Loucy (cell line): ENCODE data around the gene WDR54.

ENCODE experiments used
- H2AFZ ChIP-seq: fragments of 200-600 bp; sonication (generic); 2 replicates; pipeline ENCODE4 v1.6.0; 2016; ENCODE audit warnings: antibody characterized with exemption, mild to moderate bottlenecking, low read length, moderate library complexity
- H3F3A ChIP-seq: fragments of 200-600 bp; 2 replicates; pipeline ENCODE4 v1.6.0; 2016; ENCODE audit warnings: antibody characterized with exemption, low read depth, mild to moderate bottlenecking
- H3K27me3 ChIP-seq: fragments of 200-600 bp; sonication (generic); 2 replicates; pipeline ENCODE4 v1.6.1; 2014; ENCODE audit warnings: low read length, mild to moderate bottlenecking; ENCODE audit not compliant: insufficient read depth, poor library complexity, severe bottlenecking
- H3K36me3 ChIP-seq: fragments of 200-600 bp; sonication (generic); 2 replicates; pipeline ENCODE4 v1.6.1; 2016; ENCODE audit warnings: low read length; ENCODE audit not compliant: insufficient read depth
- H3K4me1 ChIP-seq: fragments of 200-600 bp; sonication (generic); 2 replicates; pipeline ENCODE4 v1.5.1; 2014; ENCODE audit warnings: low read length, mild to moderate bottlenecking; ENCODE audit not compliant: insufficient read depth, poor library complexity, severe bottlenecking
- H3K4me2 ChIP-seq: fragments of 200-600 bp; sonication (generic); 2 replicates; pipeline ENCODE4 v1.6.0; 2014; ENCODE audit warnings: antibody characterized with exemption, low read length, low read depth, mild to moderate bottlenecking; ENCODE audit not compliant: poor library complexity, severe bottlenecking
- H3K4me3 ChIP-seq: fragments of 200-600 bp; sonication (generic); 2 replicates; pipeline ENCODE4 v1.5.1; 2014; ENCODE audit warnings: low read length, mild to moderate bottlenecking, mixed read lengths; ENCODE audit not compliant: poor library complexity, severe bottlenecking
- H3K79me2 ChIP-seq: fragments of 200-600 bp; sonication (generic); 2 replicates; pipeline ENCODE4 v1.6.1; 2014; ENCODE audit warnings: low read length; ENCODE audit not compliant: insufficient read depth
- H3K9ac ChIP-seq: fragments of 200-600 bp; sonication (generic); 2 replicates; pipeline ENCODE4 v1.6.0; 2014; ENCODE audit warnings: mild to moderate bottlenecking, low read depth, low read length, moderate library complexity; ENCODE audit not compliant: poor library complexity, severe bottlenecking
- H3K9me2 ChIP-seq: fragments of 200-600 bp; sonication (generic); replicated peaks from 2 replicates; pipeline ENCODE4 v1.6.1; 2016; ENCODE audit warnings: low read depth, low read length, mixed read lengths
- H3K9me3 ChIP-seq: fragments of 200-600 bp; sonication (generic); 2 replicates; pipeline ENCODE4 v1.6.1; 2014; ENCODE audit warnings: mild to moderate bottlenecking, antibody characterized with exemption, low read length, low read depth; ENCODE audit not compliant: insufficient read depth
- H4K20me1 ChIP-seq: fragments of 200-600 bp; sonication (generic); 2 replicates; pipeline ENCODE4 v1.6.0; 2014; ENCODE audit warnings: antibody characterized with exemption, low read length, mild to moderate bottlenecking; ENCODE audit not compliant: insufficient read depth, poor library complexity, severe bottlenecking
- EZH2phosphoT487 ChIP-seq: fragments of 200-600 bp; IDR thresholded peaks from 2 replicates; pipeline ENCODE4 v1.6.1; 2018; ENCODE audit warnings: antibody characterized with exemption, mild to moderate bottlenecking, moderate library complexity, borderline replicate concordance
- TF ChIP-seq, protein P1 (sequence below): fragments of 200-600 bp; sonication (generic); conservative IDR thresholded peaks from 2 replicates; pipeline ENCODE4 v1.5.1; 2014; ENCODE audit warnings: mild to moderate bottlenecking, antibody characterized with exemption, low read length

WDR54 gene

DNA sequence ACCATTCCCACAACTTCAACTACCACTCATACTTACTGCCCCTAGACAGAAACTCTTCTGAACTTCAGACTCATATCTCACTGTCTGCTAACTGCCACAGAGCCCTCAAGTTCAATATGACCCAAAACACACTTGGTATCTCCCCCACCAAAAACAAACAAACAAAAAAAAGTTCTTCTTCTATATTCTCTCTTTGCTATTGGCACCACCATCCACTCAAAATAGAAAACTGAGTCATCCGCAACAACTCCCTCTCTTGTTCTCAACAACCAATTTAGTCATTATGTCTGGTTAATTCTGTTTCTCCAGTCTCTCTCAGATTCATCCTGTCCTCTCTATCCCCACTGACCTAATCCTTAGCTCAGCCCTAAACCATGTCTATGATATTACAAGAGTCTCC lies 34.2 kb upstream of the WDR54 start:
- no peak for TF ChIP-seq EZH2phosphoT487
- TF ChIP-seq, protein P1, sequence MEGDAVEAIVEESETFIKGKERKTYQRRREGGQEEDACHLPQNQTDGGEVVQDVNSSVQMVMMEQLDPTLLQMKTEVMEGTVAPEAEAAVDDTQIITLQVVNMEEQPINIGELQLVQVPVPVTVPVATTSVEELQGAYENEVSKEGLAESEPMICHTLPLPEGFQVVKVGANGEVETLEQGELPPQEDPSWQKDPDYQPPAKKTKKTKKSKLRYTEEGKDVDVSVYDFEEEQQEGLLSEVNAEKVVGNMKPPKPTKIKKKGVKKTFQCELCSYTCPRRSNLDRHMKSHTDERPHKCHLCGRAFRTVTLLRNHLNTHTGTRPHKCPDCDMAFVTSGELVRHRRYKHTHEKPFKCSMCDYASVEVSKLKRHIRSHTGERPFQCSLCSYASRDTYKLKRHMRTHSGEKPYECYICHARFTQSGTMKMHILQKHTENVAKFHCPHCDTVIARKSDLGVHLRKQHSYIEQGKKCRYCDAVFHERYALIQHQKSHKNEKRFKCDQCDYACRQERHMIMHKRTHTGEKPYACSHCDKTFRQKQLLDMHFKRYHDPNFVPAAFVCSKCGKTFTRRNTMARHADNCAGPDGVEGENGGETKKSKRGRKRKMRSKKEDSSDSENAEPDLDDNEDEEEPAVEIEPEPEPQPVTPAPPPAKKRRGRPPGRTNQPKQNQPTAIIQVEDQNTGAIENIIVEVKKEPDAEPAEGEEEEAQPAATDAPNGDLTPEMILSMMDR = no peak
- Histone ChIP-seq H3K27me3 (no peaks in the 10 kb centered on the region), H3K9me2 (no peaks in the 10 kb centered on the region), H3K79me2 (peaks cover 51% of the 10 kb centered on the region), H3F3A (no peaks in the 10 kb centered on the region), H3K9ac (no peak overlapping the region), H3K9me3 (no peaks in the 10 kb centered on the region), H3K36me3 (no peaks in the 10 kb centered on the region; the same call in 1 of the 2 replicates), H2AFZ (no peak overlapping the region), H3K4me3 (no peak overlapping the region), H3K4me2 (peak overlapping the region; percentile 83), H3K4me1 (peaks cover 39% of the 10 kb centered on the region), H4K20me1 (peaks cover 25% of the 10 kb centered on the region)

DNA sequence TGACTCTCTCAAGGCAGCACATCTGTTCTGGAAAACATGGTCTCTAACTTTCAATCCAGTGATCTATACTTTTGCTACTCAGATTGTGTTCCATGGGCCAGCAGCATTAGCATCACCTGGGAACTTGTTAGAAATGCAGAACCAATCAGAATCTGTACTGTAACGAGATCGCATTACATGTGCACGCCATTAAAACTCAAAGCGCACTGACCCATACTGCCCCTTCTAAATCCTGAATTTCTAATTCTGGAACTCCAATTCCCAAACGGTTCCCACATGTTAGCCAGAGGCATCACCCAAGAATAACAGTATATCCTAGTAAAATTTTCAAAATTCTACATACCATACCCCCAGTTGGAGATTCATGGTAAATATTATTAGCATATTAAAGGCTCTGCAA lies 30.9 kb upstream of the WDR54 start:
- Histone ChIP-seq H3K9ac (peak overlapping the region; percentile 89), H3K9me3 (no peaks in the 10 kb centered on the region), H3F3A (no peaks in the 10 kb centered on the region), H3K36me3 (no peaks in the 10 kb centered on the region; the same call in 1 of the 2 replicates), H4K20me1 (peaks cover 19% of the 10 kb centered on the region), H3K27me3 (no peaks in the 10 kb centered on the region), H3K79me2 (peaks cover 45% of the 10 kb centered on the region), H2AFZ (no peak overlapping the region), H3K4me1 (peaks cover 39% of the 10 kb centered on the region), H3K4me3 (peak overlapping the region; percentile 96), H3K4me2 (peak overlapping the region; percentile 83), H3K9me2 (no peaks in the 10 kb centered on the region)
- TF ChIP-seq, protein P1 = no peak

DNA sequence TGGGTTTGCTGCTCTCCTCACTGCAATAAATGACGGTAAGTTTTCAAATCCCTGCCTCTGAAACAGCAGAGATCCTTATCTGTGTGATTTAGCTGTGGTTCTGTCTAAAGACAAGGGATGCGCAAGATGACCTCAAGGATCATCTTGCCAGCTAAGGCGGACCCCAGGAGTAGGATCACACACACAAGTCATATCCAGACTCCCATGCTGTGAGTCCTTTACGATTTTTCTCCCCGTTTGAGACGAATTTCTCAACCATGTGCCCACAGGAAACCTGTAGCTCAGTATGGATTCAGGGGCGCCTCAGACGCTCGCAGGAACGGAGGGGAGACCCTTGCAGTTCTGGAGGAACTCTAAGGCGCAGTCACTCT lies 30.3 kb upstream of the WDR54 start:
- Histone ChIP-seq H2AFZ (peak overlapping the region; percentile 96), H3K4me2 (peak overlapping the region; percentile 83), H3K27me3 (no peaks in the 10 kb centered on the region), H4K20me1 (peaks cover 19% of the 10 kb centered on the region), H3K79me2 (peaks cover 39% of the 10 kb centered on the region), H3K9me2 (no peaks in the 10 kb centered on the region), H3K4me3 (peak overlapping the region; percentile 96), H3K4me1 (peaks cover 39% of the 10 kb centered on the region), H3K9me3 (no peaks in the 10 kb centered on the region), H3F3A (no peaks in the 10 kb centered on the region), H3K9ac (peak overlapping the region; percentile 89), H3K36me3 (no peaks in the 10 kb centered on the region)
- TF ChIP-seq, protein P1 = no peak
- TF ChIP-seq EZH2phosphoT487 = no peak
